Psoas muscle (tissue), 8 donors: Measurements from ENCODE around the gene CPXM2. TPM values are rescaled to one million over a fixed set of nuclear protein-coding genes. Genes with fewer than 3 reads are reported as not detected.

Experiments
- ATAC-seq, 4 donors: fragments of 200-7000 bp; cut with Tn5 transposase; one replicate each; pipeline ENCODE4 v1.9.1; 2020; ENCODE audit warnings: moderate library complexity in 3 of 4, mild to moderate bottlenecking in 2 of 4
- DNase-seq, 2 donors: peaks; one replicate each; pipeline ENCODE4 v3.0.0-alpha.2; 2020
- H3K27ac ChIP-seq: fragments of 200-600 bp; one replicate; pipeline ENCODE4 v1.8.0; 2022
- H3K27me3 ChIP-seq, 3 donors: fragments of 200-600 bp in 1 of 3; one replicate each; pipeline versions ENCODE4 v1.6.1 to v1.8.0; 2013 to 2022; ENCODE audit warnings: low read length in 2 of 3, mild to moderate bottlenecking in 2 of 3, moderate library complexity in 1 of 3; ENCODE audit not compliant: insufficient read depth in 3 of 3
- H3K36me3 ChIP-seq, 2 donors: fragments of 200-600 bp in 1 of 2; one replicate each; pipeline versions ENCODE4 v1.6.1 to v1.8.0; 2013 to 2022; ENCODE audit warnings: low read depth in 1 of 2, mild to moderate bottlenecking in 1 of 2, moderate library complexity in 1 of 2; ENCODE audit not compliant: insufficient read depth in 1 of 2
- H3K4me1 ChIP-seq: fragments of 200-600 bp; one replicate; pipeline ENCODE4 v1.8.0; 2022
- H3K4me3 ChIP-seq: fragments of 200-600 bp; one replicate; pipeline ENCODE4 v1.8.0; 2022; ENCODE audit warnings: mild to moderate bottlenecking
- H3K9me3 ChIP-seq: fragments of 200-600 bp; one replicate; pipeline ENCODE4 v1.8.0; 2022
- CTCF ChIP-seq: fragments of 200-600 bp; IDR thresholded peaks from one replicate; pipeline ENCODE4 v1.8.0; 2022; ENCODE audit warnings: antibody characterized with exemption
- WGBS, 3 donors: extraction: QIAGEN DNeasy Blood & Tissue Kit; methylation state at CpG; one replicate each; pipeline versions ENCODE4 v1.1.6 to v1.1.7; 2013; 5-methylcytosine and 5-hydroxymethylcytosine counted together
- intact Hi-C, 2 donors: fragments of 100-400 bp; cut with DNase I; formaldehyde crosslinking; loops; one replicate each; pipeline versions ENCODE4 v1.11.0 to v1.14.2; 2022
- polyA plus RNA-seq, 3 donors: library from polyadenylated mRNA; stranded (reverse); fragments of 200-250 nt; gene quantifications; one replicate each; pipeline ENCODE4 v1.2.3, GENCODE V29; 2013
- total RNA-seq, 4 donors: library from RNA; stranded (reverse); fragmentation: NEBNext Ultra II Directional in 2 of 4; extraction: Animal tissue kit (Norgen Biotek cat#: 25700) in 2 of 4; gene quantifications; one replicate each; pipeline versions ENCODE4 v1.2.1 to v1.2.4, GENCODE V29; 2021 to 2023
- donor health status: healthy with polysubstance abuse.
- donor health status: DM: no; HTN: no; CAD: no; lungs with moderate emphysema.
- donor health status: Bipolar disorder and iron deficiency.
- donor health status: healthy.
- donor health status: DM: yes; HTN: yes; CAD: no.
- donor health status: DM: no; HTN: no; CAD: no.
- donor health status: DM: no; HTN: no; CAD: no.
- donor health status: DM: yes; HTN: yes; CAD: no.

CPXM2 gene
- total and polyA plus RNA-seq, 7 donors: 0.78 to 5.2 (median 1.4) TPM

GRCh38 chr10:123790132-123790885, 101.3 kb downstream of the CPXM2 start:
- Histone ChIP-seq H3K27ac (no peak overlapping the region), H3K36me3 (no peaks in the 10 kb centered on the region), H3K4me1 (no peaks in the 10 kb centered on the region), H3K4me3 (no peak overlapping the region), H3K9me3 (no peaks in the 10 kb centered on the region), H3K27me3 (peaks cover 0 to 5% (median 0%) of the 10 kb centered on the region in 3 donors)
- DNase-seq: no peak
- ATAC-seq: no peak
- no peak for TF ChIP-seq CTCF
- intact Hi-C loops: no loop called here
- WGBS, 3 donors: 87 to 89% (median 89%) methylated on average over 13 of the region's 13 CpGs

GRCh38 chr10:123788981-123789380, 102.6 kb downstream of the CPXM2 start:
- Histone ChIP-seq H3K4me3 (no peak overlapping the region), H3K27me3 (peaks cover 0 to 5% (median 0%) of the 10 kb centered on the region in 3 donors), H3K27ac (no peak overlapping the region), H3K4me1 (no peaks in the 10 kb centered on the region), H3K36me3 (no peaks in the 10 kb centered on the region), H3K9me3 (no peaks in the 10 kb centered on the region)
- ATAC-seq (no peak), DNase-seq (no peak)
- no peak for TF ChIP-seq CTCF
- intact Hi-C loops: no loop called here
- 71 to 81% (median 72%) methylated on average over 5 of the region's 5 CpGs for WGBS, 3 donors

DNA sequence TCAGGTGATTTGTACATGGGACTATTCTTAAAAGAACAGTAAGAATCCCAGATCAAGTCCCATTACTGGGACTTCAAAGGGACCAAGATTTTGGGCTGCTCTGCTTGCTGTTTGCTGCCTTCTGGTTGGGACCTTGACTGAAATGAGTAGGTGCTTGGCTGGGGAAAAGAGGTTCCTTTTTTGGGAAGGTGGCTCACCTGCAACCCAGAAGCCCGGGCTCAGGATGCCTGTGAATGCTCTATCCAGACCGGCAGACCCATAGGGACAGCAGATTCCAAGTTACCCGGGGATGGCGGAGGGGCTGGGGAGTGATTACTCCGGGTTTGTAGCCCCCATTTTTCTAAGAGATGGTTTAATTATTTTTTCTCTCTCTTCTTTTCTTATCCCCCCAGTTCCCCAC, 104.0 kb downstream of the CPXM2 start:
- Histone ChIP-seq H3K9me3 (no peaks in the 10 kb centered on the region), H3K4me1 (no peaks in the 10 kb centered on the region), H3K27me3 (peaks cover 0 to 5% (median 0%) of the 10 kb centered on the region in 3 donors), H3K36me3 (no peaks in the 10 kb centered on the region), H3K4me3 (no peak overlapping the region), H3K27ac (no peak overlapping the region)
- DNase-seq (no peak), ATAC-seq (no peak)
- WGBS, 3 donors: 73 to 78% (median 76%) methylated on average over 5 of the region's 5 CpGs
- intact Hi-C loops: no loop called here
- TF ChIP-seq CTCF: no peak

DNA sequence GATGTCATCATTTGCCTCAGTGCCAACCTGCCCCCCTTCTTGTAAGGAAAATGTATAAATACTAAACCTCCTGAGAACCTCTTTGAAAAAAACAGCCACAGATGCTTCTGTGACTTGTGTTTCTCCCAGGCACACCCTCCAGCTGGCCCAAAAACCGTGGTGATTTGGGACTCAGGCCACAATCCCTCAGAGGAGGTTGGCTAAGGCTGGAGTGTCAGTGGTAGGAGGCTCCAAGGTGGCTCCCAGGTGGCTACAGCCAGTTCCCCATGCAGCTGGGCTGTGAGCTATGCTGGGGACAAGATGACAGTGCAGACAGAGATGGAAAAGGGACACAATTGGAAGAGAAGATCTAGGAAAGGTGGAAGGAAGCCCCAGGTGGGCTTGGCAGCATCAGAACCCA, 104.7 kb downstream of the CPXM2 start:
- no peak for ATAC-seq
- Histone ChIP-seq H3K4me1 (no peaks in the 10 kb centered on the region), H3K27ac (no peak overlapping the region), H3K9me3 (no peaks in the 10 kb centered on the region), H3K4me3 (no peak overlapping the region), H3K36me3 (no peaks in the 10 kb centered on the region), H3K27me3 (peaks cover 0 to 5% (median 0%) of the 10 kb centered on the region in 3 donors)
- no peak for TF ChIP-seq CTCF
- no peak for DNase-seq
- 8 to 22% (median 12%) methylated on average over 1 of the region's 1 CpG for WGBS, 3 donors
- intact Hi-C loops: no loop called here

DNA sequence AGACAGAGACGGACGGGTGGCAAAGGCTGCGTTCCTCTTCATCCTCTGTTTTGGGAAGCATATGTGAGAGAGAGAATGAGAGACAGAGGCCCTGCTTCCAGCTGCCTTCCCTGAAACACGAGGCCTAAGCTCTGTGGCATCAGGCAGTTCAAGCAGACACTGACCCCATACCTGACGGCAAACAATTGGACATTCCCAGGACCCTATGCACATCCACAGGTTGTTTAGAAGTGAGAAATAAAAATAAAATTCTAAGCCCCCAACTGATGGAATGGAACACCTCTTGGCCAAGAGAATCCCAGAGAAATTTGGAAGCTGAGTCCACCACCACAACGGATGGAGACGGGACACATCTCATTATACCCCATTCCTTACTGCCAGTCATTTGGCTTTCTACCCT, 105.3 kb downstream of the CPXM2 start:
- intact Hi-C loops: no loop called here

More for the DNA sequence above, 105.3 kb downstream of the CPXM2 start:
- 72 to 84% (median 78%) methylated on average over 7 of the region's 7 CpGs for WGBS, 3 donors
- no peak for ATAC-seq
- Histone ChIP-seq H3K27me3 (peaks cover 0 to 5% (median under 1%) of the 10 kb centered on the region in 3 donors), H3K4me1 (no peaks in the 10 kb centered on the region), H3K9me3 (no peaks in the 10 kb centered on the region), H3K27ac (no peak overlapping the region), H3K36me3 (no peaks in the 10 kb centered on the region), H3K4me3 (no peak overlapping the region)
- DNase-seq: no peak
- TF ChIP-seq CTCF: no peak
